H9 (cell line): ENCODE results near the gene FAM13B. TPM values are rescaled to one million over a fixed set of nuclear protein-coding genes. Genes with fewer than 3 reads are reported as not detected.
"Not testable (repeated sequence)": the region's sequence is repeated elsewhere in the genome, so short reads cannot be mapped to it uniquely, and the experiment has no call there.

Source experiments
- DNase-seq: peaks from one replicate; pipeline ENCODE4 v3.0.0-alpha.2; 2017
- H2AFZ ChIP-seq: one replicate; pipeline ENCODE4 v1.6.1; 2013; ENCODE audit warnings: mild to moderate bottlenecking, low read length, control low read depth, moderate library complexity
- H2AK5ac ChIP-seq: 2 replicates; pipeline ENCODE4 v1.6.1; 2013; ENCODE audit warnings: low read length, control low read depth, mixed read lengths; ENCODE audit not compliant: insufficient read length
- H2BK120ac ChIP-seq: one replicate; pipeline ENCODE4 v1.6.1; 2013; ENCODE audit warnings: low read depth, mild to moderate bottlenecking, low read length, control low read depth, inconsistent platforms; ENCODE audit not compliant: poor library complexity, severe bottlenecking
- H2BK12ac ChIP-seq: 2 replicates; pipeline ENCODE4 v1.6.1; 2013; ENCODE audit warnings: low read length, control low read depth, mixed read lengths, low read depth; ENCODE audit not compliant: insufficient read length
- H2BK15ac ChIP-seq: 2 replicates; pipeline ENCODE4 v1.6.1; 2013; ENCODE audit warnings: low read depth, low read length, control low read depth
- H2BK20ac ChIP-seq: one replicate; pipeline ENCODE4 v1.6.1; 2013; ENCODE audit warnings: low read depth, mild to moderate bottlenecking, low read length, control low read depth, inconsistent platforms; ENCODE audit not compliant: poor library complexity, severe bottlenecking
- H2BK5ac ChIP-seq: 2 replicates; pipeline ENCODE4 v1.6.1; 2013; ENCODE audit warnings: low read length, control low read depth, mixed read lengths; ENCODE audit not compliant: insufficient read length
- H3K14ac ChIP-seq: 2 replicates; pipeline ENCODE4 v1.6.1; 2013; ENCODE audit warnings: low read length, control low read depth; ENCODE audit not compliant: insufficient read depth
- H3K18ac ChIP-seq: 2 replicates; pipeline ENCODE4 v1.6.1; 2013; ENCODE audit warnings: low read depth, mild to moderate bottlenecking, mixed read lengths, low read length, control low read depth; ENCODE audit not compliant: insufficient read length
- H3K23ac ChIP-seq: 2 replicates; pipeline ENCODE4 v1.6.1; 2013; ENCODE audit warnings: low read length, control low read depth, mixed read lengths, low read depth; ENCODE audit not compliant: insufficient read length
- H3K23me2 ChIP-seq: 2 replicates; pipeline ENCODE4 v1.6.1; 2013; ENCODE audit warnings: low read depth, mild to moderate bottlenecking, mixed read lengths, low read length, control low read depth; ENCODE audit not compliant: insufficient read length, poor library complexity, severe bottlenecking
- H3K27ac ChIP-seq: 2 replicates; pipeline ENCODE4 v1.5.1; 2013; ENCODE audit warnings: low read length, control low read depth, mixed read lengths, low read depth; ENCODE audit not compliant: insufficient read length
- H3K27me3 ChIP-seq: 2 replicates; pipeline ENCODE4 v1.6.1; 2013; ENCODE audit warnings: low read length, control low read depth, inconsistent platforms; ENCODE audit not compliant: insufficient read depth
- H3K4ac ChIP-seq: 2 replicates; pipeline ENCODE4 v1.6.1; 2013; ENCODE audit warnings: low read depth, mild to moderate bottlenecking, control low read depth, inconsistent platforms, low read length, moderate library complexity
- H3K4me1 ChIP-seq: 2 replicates; pipeline ENCODE4 v1.6.1; 2013; ENCODE audit warnings: low read length, control low read depth, inconsistent platforms; ENCODE audit not compliant: insufficient read depth
- H3K4me2 ChIP-seq: 2 replicates; pipeline ENCODE4 v1.6.1; 2013; ENCODE audit warnings: low read length, control low read depth, mixed read lengths; ENCODE audit not compliant: insufficient read length, insufficient read depth
- H3K56ac ChIP-seq: 2 replicates; pipeline ENCODE4 v1.6.1; 2013; ENCODE audit warnings: low read depth, mild to moderate bottlenecking, mixed read lengths, low read length, control low read depth; ENCODE audit not compliant: insufficient read length
- H3K79me1 ChIP-seq: 2 replicates; pipeline ENCODE4 v1.6.1; 2013; ENCODE audit warnings: low read depth, mild to moderate bottlenecking, moderate library complexity, low read length, control low read depth, inconsistent platforms; ENCODE audit not compliant: insufficient read depth, poor library complexity, severe bottlenecking
- H3K79me2 ChIP-seq: 2 replicates; pipeline ENCODE4 v1.6.1; 2013; ENCODE audit warnings: low read length, control low read depth, inconsistent platforms; ENCODE audit not compliant: insufficient read depth
- H3K9ac ChIP-seq: 2 replicates; pipeline ENCODE4 v1.6.1; 2013; ENCODE audit warnings: low read length, control low read depth, mixed read lengths; ENCODE audit not compliant: insufficient read length; ENCODE audit errors: extremely low read depth
- H3K9me3 ChIP-seq: one replicate; pipeline ENCODE4 v1.6.1; 2013; ENCODE audit warnings: low read depth, low read length, inconsistent platforms; ENCODE audit not compliant: control insufficient read depth
- H3T11ph ChIP-seq: one replicate; pipeline ENCODE4 v1.6.1; 2013; ENCODE audit warnings: mild to moderate bottlenecking, low read length, control low read depth, inconsistent platforms
- H4K20me1 ChIP-seq: one replicate; pipeline ENCODE4 v1.6.1; 2013; ENCODE audit not compliant: control insufficient read depth, insufficient read length, insufficient read depth
- H4K5ac ChIP-seq: 2 replicates; pipeline ENCODE4 v1.6.1; 2013; ENCODE audit warnings: low read depth, mild to moderate bottlenecking, mixed read lengths, low read length, control low read depth; ENCODE audit not compliant: insufficient read length
- H4K8ac ChIP-seq: replicated peaks from 2 replicates; pipeline ENCODE4 v1.6.1; 2013; ENCODE audit warnings: low read length, control low read depth, mixed read lengths, low read depth; ENCODE audit not compliant: insufficient read length
- H4K91ac ChIP-seq: 2 replicates; pipeline ENCODE4 v1.6.1; 2013; ENCODE audit warnings: low read depth, mild to moderate bottlenecking, moderate library complexity, mixed read lengths, low read length, control low read depth; ENCODE audit not compliant: insufficient read length
- H3K27ac Mint-ChIP-seq, 3 experiments: 2 replicates in 2 of 3; 3 replicates in 1 of 3; pipeline ENCODE4 v1.8.0; 2020 to 2021; ENCODE audit warnings: mixed read lengths in 3 of 3, mild to moderate bottlenecking in 1 of 3, moderate library complexity in 1 of 3
- H3K27me3 Mint-ChIP-seq: 2 replicates; pipeline ENCODE4 v1.8.0; 2021; ENCODE audit warnings: low read depth, mild to moderate bottlenecking, moderate library complexity, mixed read lengths
- H3K36me3 Mint-ChIP-seq, 3 experiments: 2 replicates in 2 of 3; 3 replicates in 1 of 3; pipeline ENCODE4 v1.8.0; 2020 to 2021; ENCODE audit warnings: low read depth in 3 of 3, mixed read lengths in 3 of 3; ENCODE audit not compliant: insufficient read depth in 1 of 3
- H3K4me1 Mint-ChIP-seq, 2 experiments: 2 replicates each; pipeline ENCODE4 v1.8.0; 2020; ENCODE audit warnings: mixed read lengths in 2 of 2
- H3K4me3 Mint-ChIP-seq, 2 experiments: 2 replicates in 1 of 2; 3 replicates in 1 of 2; pipeline ENCODE4 v1.8.0; 2020 to 2021; ENCODE audit warnings: mild to moderate bottlenecking in 2 of 2, mixed read lengths in 2 of 2, moderate library complexity in 1 of 2
- H3K9me3 Mint-ChIP-seq, 2 experiments: 2 replicates in 1 of 2; 3 replicates in 1 of 2; pipeline ENCODE4 v1.8.0; 2020; ENCODE audit warnings: mild to moderate bottlenecking in 2 of 2, mixed read lengths in 2 of 2, moderate library complexity in 1 of 2
- WGBS: extraction: QIAGEN DNeasy Blood & Tissue Kit; methylation state at CpG from one replicate; pipeline ENCODE4 v1.1.7; 2013; ENCODE audit warnings: missing lambda C conversion rate, low lambda C conversion rate, mixed read lengths; ENCODE audit not compliant: insufficient read length; ENCODE audit errors: extremely low coverage; 5-methylcytosine and 5-hydroxymethylcytosine counted together
- total RNA-seq: library from RNA; stranded (reverse); gene quantifications from 2 replicates; pipeline ENCODE4 v1.2.1, GENCODE V29; 2021
- TF ChIP-seq, protein P1 (sequence below): fragments of 200-600 bp; sonication (generic); conservative IDR thresholded peaks from 3 replicates; pipeline ENCODE4 v1.8.0; 2021; ENCODE audit warnings: antibody characterized with exemption, mild to moderate bottlenecking

Gene FAM13B
- total RNA-seq, 1 experiment from 2014 or later, result 23.0 TPM

DNA sequence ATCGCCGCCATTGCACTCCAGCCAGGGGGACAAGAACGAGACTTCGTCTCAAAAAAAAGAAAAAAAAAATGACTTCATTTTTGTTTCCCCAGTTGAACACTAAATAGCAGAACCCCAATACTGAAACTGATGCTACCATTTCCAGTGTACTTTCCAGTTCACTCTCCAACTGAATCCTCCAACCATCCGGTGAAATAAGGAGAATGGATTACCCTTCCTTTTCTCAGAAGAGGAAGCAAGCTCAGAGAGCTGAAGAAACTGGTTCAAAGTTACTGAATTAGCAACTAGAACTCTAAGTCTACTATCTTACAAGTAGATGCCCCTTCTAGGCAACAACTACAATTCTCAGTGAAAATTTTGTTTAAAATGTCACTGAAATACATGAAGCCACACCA lies 3.9 kb downstream of the FAM13B start:
- Histone ChIP-seq H3K9me3 (no peaks in the 10 kb centered on the region), H2BK12ac (no peak overlapping the region), H3K27me3 (no peaks in the 10 kb centered on the region), H3K4me1 (no peaks in the 10 kb centered on the region; the same call in 1 of the 2 replicates), H3K56ac (no peak overlapping the region), H3K4ac (no peak overlapping the region), H3K27ac (no peak overlapping the region), H2BK5ac (no peak overlapping the region), H4K8ac (no peak overlapping the region), H2BK15ac (no peak overlapping the region), H4K5ac (no peak overlapping the region), H3K23ac (no peak overlapping the region), H3T11ph (no peak overlapping the region), H2BK20ac (no peak overlapping the region), H3K14ac (no peak overlapping the region), H3K23me2 (peaks cover 10% of the 10 kb centered on the region), H3K79me2 (peaks cover 47% of the 10 kb centered on the region; the same call in 1 of the 2 replicates), H4K91ac (no peak overlapping the region), H3K79me1 (no peaks in the 10 kb centered on the region), H2AK5ac (no peak overlapping the region), H3K4me2 (no peak overlapping the region), H2AFZ (no peak overlapping the region), H2BK120ac (no peak overlapping the region), H3K18ac (no peak overlapping the region), H4K20me1 (no peaks in the 10 kb centered on the region), H3K9ac (no peak overlapping the region)
- H3K9me3 Mint-ChIP-seq, result no peaks in the 10 kb centered on the region; a peak in 1 of 5 replicates
- TF ChIP-seq, protein P1, sequence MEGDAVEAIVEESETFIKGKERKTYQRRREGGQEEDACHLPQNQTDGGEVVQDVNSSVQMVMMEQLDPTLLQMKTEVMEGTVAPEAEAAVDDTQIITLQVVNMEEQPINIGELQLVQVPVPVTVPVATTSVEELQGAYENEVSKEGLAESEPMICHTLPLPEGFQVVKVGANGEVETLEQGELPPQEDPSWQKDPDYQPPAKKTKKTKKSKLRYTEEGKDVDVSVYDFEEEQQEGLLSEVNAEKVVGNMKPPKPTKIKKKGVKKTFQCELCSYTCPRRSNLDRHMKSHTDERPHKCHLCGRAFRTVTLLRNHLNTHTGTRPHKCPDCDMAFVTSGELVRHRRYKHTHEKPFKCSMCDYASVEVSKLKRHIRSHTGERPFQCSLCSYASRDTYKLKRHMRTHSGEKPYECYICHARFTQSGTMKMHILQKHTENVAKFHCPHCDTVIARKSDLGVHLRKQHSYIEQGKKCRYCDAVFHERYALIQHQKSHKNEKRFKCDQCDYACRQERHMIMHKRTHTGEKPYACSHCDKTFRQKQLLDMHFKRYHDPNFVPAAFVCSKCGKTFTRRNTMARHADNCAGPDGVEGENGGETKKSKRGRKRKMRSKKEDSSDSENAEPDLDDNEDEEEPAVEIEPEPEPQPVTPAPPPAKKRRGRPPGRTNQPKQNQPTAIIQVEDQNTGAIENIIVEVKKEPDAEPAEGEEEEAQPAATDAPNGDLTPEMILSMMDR, result no peak
- DNase-seq, result no peak
- peaks cover 0 to 14% (median 5%) of the 10 kb centered on the region in 3 experiments; a peak in 6 of 7 replicates for H3K36me3 Mint-ChIP-seq
- H3K4me1 Mint-ChIP-seq, result peaks cover 30 to 33% of the 10 kb centered on the region in 2 experiments
- H3K27me3 Mint-ChIP-seq, result peaks cover 2% of the 10 kb centered on the region; the same call in 1 of the 2 replicates
- H3K27ac Mint-ChIP-seq, result no peak overlapping the region
- no peak overlapping the region for H3K4me3 Mint-ChIP-seq
- no CpG with 5 or more reads among the region's 5 CpGs for WGBS

DNA sequence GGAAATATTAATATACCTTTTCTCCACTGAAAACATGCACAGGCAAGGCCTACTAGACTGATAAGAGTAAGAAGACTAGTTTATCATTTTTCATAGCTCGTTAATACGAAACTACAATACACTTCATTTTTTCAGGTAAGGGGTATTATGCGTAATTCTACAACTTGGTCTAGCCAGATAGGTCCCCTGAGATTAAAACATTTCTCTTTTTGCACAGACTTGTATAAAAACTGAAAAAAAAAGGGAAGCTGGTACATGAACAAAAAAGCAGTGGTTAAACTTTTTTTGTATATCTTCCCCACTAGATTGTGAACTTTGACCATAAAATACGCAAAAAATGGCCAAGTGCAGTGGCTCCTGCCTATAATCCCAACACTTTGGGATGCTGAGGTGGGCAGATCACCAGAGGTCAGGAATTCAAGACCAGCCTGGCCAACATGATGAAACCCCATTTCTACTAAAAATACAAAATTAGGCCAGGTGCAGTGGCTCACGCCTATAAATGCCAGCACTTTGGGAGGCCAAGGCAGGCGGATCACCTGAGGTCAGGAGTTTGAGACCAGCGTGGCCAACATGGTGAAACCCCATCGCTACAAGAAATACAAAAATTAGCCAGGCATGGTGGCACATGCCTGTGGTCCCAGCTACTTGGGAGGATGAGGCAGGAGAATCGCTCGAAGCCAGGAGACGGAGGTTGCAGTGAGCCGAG lies 4.5 kb downstream of the FAM13B start:
- peaks cover 25 to 27% of the 10 kb centered on the region in 2 experiments for H3K4me1 Mint-ChIP-seq

More for the DNA sequence above, 4.5 kb downstream of the FAM13B start:
- H3K9me3 Mint-ChIP-seq, H4K20me1 ChIP-seq, H4K8ac ChIP-seq, H2AFZ ChIP-seq, H3K4me2 ChIP-seq, DNase-seq, H2BK15ac ChIP-seq, H3K27me3 Mint-ChIP-seq, H2BK20ac ChIP-seq, H3K23me2 ChIP-seq, H3T11ph ChIP-seq, H3K14ac ChIP-seq, H3K56ac ChIP-seq, H4K91ac ChIP-seq, H3K23ac ChIP-seq, H3K27ac ChIP-seq, H2BK120ac ChIP-seq, H3K27me3 ChIP-seq, H3K4ac ChIP-seq, H3K18ac ChIP-seq, H3K9ac ChIP-seq, H4K5ac ChIP-seq, H3K79me1 ChIP-seq, H3K27ac Mint-ChIP-seq, H3K9me3 ChIP-seq, H2BK12ac ChIP-seq, H3K4me1 ChIP-seq, H3K4me3 Mint-ChIP-seq, H2BK5ac ChIP-seq, H2AK5ac ChIP-seq: not testable (repeated sequence)
- H3K79me2 ChIP-seq, result peaks cover 52% of the 10 kb centered on the region; the same call in 1 of the 2 replicates
- WGBS, result no CpG with 5 or more reads among the region's 12 CpGs
- H3K36me3 Mint-ChIP-seq, result peaks cover 0 to 14% (median 5%) of the 10 kb centered on the region in 3 experiments; a peak in 6 of 7 replicates
